Tibial nerve (tissue), 4 donors: ENCODE data around the gene TCFL5.

Source experiments
- CTCF ChIP-seq, 5 experiments: fragments of 200-600 bp in 3 of 5; fragments of 450-650 bp in 2 of 5; sonication (generic) in 3 of 5; IDR thresholded peaks; one replicate each; pipeline ENCODE4 v1.5.1; 2016 to 2019; ENCODE audit warnings: antibody characterized with exemption in 5 of 5, mild to moderate bottlenecking in 3 of 5, moderate library complexity in 2 of 5
- EP300 ChIP-seq, 2 donors: sonication (generic); formaldehyde crosslinking; IDR thresholded peaks; one replicate each; pipeline ENCODE4 v1.6.1; 2017; ENCODE audit warnings: antibody characterized with exemption in 2 of 2, mild to moderate bottlenecking in 1 of 2

DNA sequence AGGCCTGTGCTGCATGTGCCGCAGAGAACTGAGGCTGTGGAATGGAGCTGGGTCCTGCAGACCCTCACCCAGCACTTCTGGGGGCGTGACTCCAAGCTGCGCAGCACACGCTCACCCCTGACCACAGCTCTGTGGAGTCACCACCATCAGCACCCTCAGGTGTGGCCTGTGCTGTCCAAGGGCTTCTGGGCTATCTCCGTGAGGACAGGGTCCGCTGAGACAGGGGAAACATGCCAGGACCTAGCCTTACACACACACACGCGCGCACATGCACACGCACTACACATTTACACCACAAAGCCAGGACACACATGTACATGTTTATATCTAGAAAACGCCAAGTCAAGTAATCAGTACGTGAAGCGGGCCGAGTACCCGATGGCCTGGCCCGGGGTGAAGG, 26.8 kb upstream of the TCFL5 start:
- TF ChIP-seq EP300 (IDR thresholded peaks at IDR 0.05) (no peak), CTCF (IDR thresholded peaks at IDR 0.05) (no peak)
